ENCODE results near the gene SMPD2.

SMPD2 gene

DNA sequence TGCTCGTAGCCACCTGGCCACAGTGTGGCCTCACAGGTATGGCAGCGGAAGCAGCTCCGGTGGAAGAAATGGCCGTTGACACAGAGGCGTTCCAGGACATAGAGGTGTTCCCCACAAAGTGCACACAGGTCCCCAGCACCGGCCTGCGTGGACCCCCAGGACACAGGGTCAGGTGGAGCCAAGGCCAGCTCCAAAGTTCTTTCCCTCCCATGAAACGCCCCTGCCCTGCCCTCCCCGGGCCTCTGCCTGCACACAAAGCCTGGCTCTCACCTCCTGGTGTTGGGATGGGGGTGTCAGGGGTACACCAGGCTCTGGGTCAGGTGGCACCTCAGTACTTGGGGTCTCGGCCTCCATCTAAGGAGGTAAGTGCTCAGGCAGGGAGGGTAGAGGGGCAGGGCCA is 6.6 kb downstream of the SMPD2 start:
- no peak for DNase-seq (ENCODE audit: low spot score)

- DNase-seq (ENCODE audit: low spot score): no peak
These were observed 7.5 kb downstream of the SMPD2 start for GRCh38 chr6:109447878-109448555.

DNA sequence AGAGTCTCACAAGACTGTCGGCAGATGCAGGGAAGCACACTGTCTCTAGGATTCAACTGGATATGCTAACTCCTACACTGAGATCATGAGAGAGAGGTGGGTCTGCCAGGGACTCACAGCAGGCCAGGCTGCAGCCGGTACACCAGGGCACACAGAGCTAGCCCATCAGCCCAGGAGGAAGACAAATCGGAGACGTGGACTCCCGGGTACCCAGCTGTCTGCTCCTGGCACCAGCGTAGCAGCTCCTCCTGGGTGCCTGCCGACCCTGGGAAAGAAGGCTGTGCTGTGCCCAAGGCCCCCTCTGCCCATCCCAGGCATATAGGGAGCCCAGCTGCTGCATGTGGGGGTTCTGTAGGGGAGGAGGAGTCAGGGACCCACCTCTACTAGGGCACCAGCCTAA is 8.1 kb downstream of the SMPD2 start:
- DNase-seq (ENCODE audit: low spot score): no peak

DNA sequence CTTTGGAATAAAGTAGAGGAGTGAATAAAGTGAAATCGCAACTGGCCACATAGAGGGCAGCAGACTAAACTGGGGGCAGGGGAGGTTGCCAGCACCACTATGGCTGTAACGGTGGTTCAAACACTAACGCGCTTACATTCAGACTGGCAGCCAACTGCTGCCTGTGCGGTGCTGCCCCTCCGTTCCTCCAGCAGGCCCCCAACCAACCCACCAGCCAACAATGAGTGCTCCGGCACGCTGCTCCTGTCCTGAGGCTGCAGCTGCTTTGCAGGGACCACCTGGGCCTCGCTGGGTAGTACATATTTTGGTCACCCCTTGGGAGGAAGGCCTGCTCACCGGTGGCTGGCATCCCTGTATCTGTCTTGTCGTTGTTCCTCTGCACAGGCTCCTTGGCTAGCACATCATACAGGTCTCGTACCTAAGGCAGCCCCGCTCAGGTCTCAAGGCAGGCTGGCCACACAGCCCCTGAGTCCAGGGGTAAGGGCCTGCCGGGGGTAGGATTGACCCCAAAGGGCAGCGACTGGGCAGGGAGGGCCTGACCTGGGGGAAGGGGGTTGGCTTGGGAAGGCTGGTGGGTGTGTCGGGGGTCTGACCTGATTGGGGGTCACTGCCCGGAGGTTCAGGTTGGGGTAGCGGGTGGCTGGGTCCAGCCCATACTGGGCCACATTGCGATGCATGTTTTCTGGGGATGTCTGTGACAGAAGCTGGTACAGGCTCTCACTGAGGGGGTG is 8.7 kb downstream of the SMPD2 start:
- DNase-seq (ENCODE audit: low spot score): no peak

DNA sequence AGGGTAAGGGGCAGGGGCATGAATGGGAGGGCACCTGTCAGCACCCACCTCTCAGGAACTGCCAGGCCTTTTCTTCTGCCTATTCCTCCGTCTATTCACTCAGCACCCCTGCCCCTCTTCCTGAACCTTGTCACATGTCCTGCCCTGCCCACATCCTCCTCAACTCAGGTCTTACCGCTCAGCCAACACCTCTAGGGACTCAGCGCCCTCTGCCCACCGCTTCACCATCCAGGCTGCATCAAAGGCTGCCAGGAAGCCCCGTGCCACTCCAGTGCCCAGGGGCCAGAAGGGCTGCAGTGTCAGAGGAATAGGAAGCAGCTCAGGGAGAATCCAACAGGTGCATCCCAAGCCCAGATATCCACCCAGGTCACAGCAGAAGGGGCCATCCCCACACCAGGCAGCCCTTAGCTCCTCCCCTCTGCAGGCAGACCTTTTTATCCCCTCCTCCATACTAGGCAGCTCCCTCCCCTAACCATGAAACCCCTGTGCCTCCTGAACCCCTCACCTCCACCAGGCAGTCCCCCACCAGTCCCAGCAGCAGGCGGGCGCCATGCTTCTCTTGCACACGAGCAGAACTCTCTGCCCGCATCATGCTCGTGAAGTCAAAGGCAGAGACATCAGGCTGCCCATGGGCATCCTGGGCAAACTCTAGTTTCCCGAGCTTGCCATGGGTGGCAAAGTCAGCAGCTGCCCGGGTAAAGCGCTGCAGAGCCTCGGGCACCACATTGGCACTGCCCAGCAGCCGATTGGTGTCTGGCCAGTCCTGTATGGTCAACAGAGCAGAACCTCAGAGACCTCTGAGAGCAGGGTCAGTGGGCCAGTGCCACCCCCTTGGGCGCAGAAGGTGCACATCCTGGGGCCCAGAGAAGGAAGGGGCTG is 9.5 kb downstream of the SMPD2 start:
- no peak for DNase-seq (ENCODE audit: low spot score)

GRCh38 chr6:109450801-109451200 is 10.3 kb downstream of the SMPD2 start:
- DNase-seq (ENCODE audit: low spot score): peak; percentile 35

GRCh38 chr6:109451376-109451775 is 10.9 kb downstream of the SMPD2 start:
- no peak for DNase-seq (ENCODE audit: low spot score)

GRCh38 chr6:109452181-109452580 is 11.7 kb downstream of the SMPD2 start:
- no peak for DNase-seq (ENCODE audit: low spot score)

DNA sequence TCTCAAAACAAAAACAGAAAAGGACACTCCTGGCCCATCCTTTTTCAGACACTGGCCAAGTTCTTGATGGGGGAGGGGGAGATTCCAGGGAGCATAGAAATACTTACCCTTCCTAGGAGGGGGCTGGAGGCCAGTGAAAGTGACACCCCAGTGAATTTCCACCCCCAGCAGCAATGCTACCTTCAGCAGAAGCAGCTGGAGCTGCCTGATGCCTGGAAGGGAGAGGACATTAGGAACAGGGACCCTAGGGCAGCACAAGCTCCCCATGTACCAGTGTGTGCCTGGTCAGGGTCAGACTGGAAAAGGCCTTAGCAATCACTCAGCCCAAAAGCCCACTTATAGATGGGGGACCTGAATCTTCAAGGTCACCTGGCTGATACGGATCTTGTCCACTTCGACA is 12.6 kb downstream of the SMPD2 start:
- no peak for DNase-seq (ENCODE audit: low spot score)

DNA sequence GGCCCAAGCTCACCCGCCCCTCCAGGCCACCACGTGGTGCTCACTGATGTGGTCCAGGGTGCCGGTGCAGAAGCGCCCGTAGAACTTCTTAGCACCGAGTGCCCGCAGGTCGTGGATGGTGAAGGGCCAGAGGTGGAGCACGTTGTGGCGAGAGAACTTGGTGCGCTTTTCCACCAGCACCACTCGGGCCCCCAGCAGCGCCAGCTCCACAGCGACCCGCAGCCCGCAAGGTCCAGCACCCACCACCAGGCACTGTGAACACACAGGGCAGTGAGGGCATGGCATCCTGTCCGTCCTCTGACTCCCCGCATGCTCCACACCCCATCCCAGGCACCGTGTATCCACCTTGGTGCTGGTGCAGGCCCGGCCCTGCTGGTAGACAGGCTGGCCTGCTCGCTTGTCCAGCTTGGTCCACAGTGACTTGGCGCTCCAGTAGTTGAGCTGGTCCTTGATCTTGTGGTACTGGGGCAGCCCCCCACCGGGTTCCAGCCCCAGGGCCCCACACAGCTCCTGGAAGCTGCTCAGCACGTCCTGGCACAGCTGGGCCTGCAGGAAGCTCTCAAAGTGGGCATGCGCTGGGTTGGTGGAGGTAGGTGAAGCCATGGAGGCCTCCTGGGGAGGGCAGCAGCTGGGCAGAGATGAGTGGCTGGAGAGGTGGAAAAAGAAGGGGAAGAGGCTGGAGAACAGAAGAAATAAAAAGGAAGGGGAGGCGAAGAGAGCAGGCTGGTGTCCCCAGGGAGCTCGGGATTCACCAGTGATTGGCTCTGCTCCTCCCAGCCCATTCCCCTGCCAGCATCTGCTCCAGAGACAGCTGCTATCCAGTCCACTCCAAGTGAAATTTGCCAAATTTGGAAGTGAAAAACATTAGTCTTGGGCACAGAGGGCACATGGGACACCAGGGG is 13.3 kb downstream of the SMPD2 start:
- DNase-seq (ENCODE audit: low spot score): no peak

- DNase-seq (ENCODE audit: low spot score): no peak
These were observed 14.2 kb downstream of the SMPD2 start for GRCh38 chr6:109454496-109455436.

DNA sequence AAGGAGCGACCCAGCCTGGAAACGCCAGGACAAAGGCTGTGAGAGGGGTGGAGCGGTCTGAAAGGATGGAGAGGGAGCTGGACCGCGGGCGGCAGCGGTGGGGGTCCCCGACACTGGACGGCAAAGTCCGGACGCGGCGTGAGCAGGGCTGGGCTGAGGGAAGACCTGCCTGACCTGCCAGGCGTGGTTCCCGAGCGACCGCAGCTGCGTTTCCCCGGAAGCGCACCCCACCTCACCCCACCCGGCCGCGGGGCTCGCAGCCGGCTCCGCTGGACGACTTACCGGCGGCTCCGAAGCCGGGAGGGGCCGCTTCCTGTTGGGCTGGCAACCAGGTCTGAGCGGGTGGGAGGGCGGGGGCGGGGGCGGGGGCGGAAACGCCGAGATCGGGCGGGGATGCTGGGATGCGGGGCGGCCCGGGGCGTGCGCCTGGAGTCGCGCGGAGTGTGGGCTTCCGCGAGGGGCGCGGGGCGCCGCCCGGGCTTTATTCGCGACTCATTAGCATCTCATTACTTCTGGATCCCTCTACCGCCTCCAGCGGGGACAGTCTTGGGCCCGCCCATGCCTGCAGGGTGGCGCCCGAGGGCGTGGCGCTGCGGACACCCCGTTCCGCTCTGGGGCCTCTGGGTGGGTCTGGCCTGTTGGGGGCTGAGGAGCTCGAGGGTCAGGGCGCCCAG is 15.1 kb downstream of the SMPD2 start, which contains the start of gene MICAL1:
MICAL1 (minus strand) TSS at position 336 of the 674 bp plus-strand sequence. CDS start 1,576 bp downstream, outside the sequence.
- peak; percentile 69 for DNase-seq (ENCODE audit: low spot score)

DNA sequence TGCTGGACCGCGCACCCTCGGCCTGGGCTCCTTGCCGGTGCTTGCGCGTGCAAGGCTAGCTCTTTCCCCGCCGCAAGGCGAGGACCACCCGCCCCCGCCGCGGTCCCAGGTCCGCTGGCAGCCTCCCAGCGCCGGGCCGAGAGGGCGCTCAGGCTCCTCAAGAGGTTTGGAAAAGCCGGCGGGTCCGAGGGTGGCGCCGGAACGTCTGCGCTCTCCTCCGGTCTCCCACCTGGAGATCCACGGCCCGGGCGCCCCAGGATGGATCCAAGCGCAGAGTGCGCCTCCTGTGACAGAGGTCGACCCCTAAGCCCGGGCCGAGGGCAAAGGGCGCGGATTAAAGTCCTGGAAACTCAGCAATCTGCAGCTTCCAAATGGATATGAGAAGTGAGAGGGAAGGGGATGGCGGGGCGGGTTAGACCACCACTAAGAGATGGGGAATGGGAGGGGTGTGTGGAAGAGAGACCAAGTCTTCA is 15.6 kb downstream of the SMPD2 start:
- no peak for DNase-seq (ENCODE audit: low spot score)

GRCh38 chr6:109456710-109457561 is 16.4 kb downstream of the SMPD2 start:
- DNase-seq (ENCODE audit: low spot score): no peak

GRCh38 chr6:109457562-109457996 is 17.1 kb downstream of the SMPD2 start:
- DNase-seq (ENCODE audit: low spot score): no peak

DNA sequence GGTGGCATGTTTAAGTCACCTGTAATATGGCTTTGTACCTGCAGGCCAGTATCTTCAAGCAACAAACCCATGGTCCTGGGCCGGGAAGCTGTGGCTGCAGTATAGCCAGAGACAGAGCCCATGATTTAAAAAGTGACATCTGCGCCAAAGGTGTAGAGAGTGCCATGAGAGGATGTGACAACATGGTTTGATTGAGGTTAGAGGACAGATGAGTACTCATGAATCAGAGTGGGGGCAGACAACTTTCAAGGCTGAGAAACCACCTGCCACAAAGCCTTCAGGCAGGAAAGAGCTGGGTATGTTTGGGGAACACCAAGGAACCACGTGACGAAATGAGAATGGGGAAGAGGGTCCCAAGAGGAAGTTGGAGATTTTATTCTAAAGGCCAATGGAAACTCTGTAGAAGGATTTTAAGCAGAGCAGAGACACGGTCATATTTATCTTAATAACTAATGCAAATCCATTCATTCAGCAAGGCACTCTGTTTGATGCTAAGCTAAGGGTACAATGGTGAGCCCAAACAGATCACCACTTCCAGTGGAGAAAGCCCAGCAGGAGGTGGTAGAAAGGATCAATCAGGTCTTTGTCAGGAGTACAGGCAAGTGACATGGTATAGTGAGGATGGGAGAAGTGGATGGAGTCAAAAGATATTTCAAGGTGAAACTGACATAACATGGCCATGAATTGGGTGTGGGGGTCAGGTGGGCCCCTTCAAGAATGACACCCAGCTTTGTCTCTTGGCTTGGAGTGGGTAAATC is 18.4 kb downstream of the SMPD2 start:
- no peak for DNase-seq (ENCODE audit: low spot score)

- no peak for DNase-seq (ENCODE audit: low spot score)
These were observed 19.8 kb downstream of the SMPD2 start for GRCh38 chr6:109460161-109460829.

Data from hematopoietic multipotent progenitor cell treated with erythropoietin and hydrocortisone succinate and interleukin-3 and kit ligand, for 15 days (in vitro differentiated cells).